GM10248 (cell line): ENCODE results near the gene CRYBG3.

Experiments
- CTCF ChIA-PET: fragments of 300-600 bp; sonication (Branson Sonifier 250); formaldehyde crosslinking; extraction: SDS; loops from one replicate; lab custom pipeline; 2021; ENCODE audit warnings: antibody characterized with exemption; lab: Yijun Ruan, JAX
- POLR2A ChIA-PET: fragments of 350-650 bp; sonication (Branson Sonifier 250); formaldehyde crosslinking; extraction: SDS; loops from one replicate; lab custom pipeline; 2020; ENCODE audit warnings: antibody characterized with exemption; lab: Yijun Ruan, JAX
- DNase-seq: peaks from one replicate; pipeline ENCODE4 v3.0.0; 2012; ENCODE audit errors: extremely low spot score
- TF ChIP-seq, protein P1 (sequence below): IDR thresholded peaks from 2 replicates; pipeline ENCODE4 v1.5.1; 2012; ENCODE audit warnings: mild to moderate bottlenecking, low read depth; ENCODE audit errors: extremely low read depth, missing control alignments, control extremely low read depth

The CRYBG3 gene

DNA sequence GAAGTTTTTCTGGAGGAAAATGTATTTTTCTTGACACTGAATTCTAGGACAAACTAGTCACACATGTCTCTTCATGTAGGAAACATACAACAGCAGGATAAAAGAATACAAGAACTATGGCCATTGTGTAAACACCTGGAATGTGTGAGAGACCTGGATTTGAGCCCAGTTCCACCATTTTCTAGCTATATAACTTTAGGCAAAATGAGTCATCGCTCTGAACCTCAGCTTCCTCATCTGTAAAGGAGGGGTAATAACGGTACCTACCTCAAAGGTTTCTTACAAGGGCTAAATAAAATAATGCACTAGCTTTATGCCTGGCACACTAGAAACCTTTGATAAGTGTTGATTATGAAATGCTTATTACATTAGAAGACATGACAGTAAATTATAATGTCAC is 92.6 kb downstream of the CRYBG3 start:
- ChIA-PET POLR2A (no interaction called here), CTCF (interaction anchor here (1.0 to 1.7 kb wide), 3 partner anchors 10 to 13 kb away, joined by 3 to 5 read pairs (median 4); no protein-coding TSS in a partner anchor)
- TF ChIP-seq, protein P1, sequence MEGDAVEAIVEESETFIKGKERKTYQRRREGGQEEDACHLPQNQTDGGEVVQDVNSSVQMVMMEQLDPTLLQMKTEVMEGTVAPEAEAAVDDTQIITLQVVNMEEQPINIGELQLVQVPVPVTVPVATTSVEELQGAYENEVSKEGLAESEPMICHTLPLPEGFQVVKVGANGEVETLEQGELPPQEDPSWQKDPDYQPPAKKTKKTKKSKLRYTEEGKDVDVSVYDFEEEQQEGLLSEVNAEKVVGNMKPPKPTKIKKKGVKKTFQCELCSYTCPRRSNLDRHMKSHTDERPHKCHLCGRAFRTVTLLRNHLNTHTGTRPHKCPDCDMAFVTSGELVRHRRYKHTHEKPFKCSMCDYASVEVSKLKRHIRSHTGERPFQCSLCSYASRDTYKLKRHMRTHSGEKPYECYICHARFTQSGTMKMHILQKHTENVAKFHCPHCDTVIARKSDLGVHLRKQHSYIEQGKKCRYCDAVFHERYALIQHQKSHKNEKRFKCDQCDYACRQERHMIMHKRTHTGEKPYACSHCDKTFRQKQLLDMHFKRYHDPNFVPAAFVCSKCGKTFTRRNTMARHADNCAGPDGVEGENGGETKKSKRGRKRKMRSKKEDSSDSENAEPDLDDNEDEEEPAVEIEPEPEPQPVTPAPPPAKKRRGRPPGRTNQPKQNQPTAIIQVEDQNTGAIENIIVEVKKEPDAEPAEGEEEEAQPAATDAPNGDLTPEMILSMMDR, result no peak
- no peak for DNase-seq

DNA sequence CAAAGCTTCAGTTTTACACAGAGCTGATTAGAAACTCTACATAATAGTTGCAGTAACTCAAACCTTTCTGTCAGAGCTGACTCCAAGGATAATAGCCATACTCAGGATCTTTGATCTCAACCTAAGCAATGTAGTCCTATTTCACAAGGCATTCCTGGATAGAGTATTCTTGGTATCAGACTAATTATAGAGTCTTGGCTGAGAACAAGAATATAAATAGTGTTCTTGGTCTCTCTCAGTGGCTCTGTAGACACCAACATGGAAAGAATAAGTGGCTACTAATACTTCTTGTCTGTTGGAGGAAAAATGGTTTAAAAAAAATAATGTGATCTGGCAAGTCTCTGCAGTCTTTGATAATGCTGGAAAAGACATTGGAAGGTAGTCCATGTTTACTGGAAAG is 94.8 kb downstream of the CRYBG3 start:
- no peak for DNase-seq
- ChIA-PET POLR2A (no interaction called here), CTCF (no interaction called here)
- TF ChIP-seq, protein P1, result no peak

DNA sequence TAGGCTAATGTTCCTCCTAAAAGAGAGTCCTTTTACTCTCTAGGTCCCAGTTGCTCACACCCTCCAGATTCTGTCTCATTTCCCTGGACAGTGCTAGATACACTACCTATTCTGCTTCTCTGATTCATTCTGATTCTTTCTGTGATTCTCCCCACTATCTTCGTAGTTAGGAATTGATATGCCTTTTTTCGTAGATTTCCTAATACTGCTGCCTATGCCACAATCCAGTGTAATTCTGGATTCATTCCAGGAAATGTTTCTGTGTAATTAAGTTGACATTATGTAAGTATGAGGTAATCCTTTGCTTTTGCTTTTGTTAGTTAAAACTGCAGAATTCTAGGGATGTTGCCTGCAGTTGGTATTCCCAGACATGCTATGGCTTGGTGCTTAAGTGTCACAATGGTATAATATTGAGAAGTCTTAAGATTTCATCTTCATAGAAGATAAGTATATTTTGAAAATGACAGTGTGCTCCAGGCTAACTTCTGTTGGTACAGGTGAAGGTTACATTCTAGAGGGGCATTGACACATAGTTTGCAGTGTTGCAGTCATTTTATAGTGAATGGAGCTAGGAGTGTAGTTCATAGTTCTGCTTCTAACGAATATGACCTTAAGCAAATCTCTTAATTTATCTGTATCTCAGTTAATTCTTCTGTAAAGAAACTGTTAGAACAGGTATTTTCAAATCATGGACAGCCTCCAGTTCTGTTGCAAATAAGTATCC is 96.2 kb downstream of the CRYBG3 start:
- TF ChIP-seq, protein P1, result no peak
- no peak for DNase-seq

DNA sequence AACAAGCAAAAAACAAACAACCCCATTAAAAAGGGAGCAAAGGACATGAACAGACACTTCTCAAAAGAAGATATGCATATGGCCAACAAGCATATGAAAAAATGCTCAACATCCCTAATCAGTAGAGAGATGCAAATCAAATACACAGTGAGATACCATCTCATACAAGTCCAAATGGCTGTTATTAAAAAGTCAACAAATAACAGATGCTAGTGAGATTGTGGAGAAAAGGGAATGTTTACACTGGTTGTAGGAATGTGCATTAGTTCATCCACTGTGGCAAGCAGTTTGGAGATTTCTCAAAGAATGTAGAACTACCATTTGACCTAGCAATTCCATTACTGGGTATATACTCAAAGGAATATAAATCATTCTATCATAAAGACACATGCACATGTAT is 105.9 kb downstream of the CRYBG3 start:
- POLR2A ChIA-PET, result no interaction called here
- DNase-seq, result no peak
- TF ChIP-seq, protein P1, result no peak
- CTCF ChIA-PET, result no interaction called here

More for the DNA sequence above, 96.2 kb downstream of the CRYBG3 start:
- ChIA-PET CTCF (no interaction called here), POLR2A (no interaction called here)

DNA sequence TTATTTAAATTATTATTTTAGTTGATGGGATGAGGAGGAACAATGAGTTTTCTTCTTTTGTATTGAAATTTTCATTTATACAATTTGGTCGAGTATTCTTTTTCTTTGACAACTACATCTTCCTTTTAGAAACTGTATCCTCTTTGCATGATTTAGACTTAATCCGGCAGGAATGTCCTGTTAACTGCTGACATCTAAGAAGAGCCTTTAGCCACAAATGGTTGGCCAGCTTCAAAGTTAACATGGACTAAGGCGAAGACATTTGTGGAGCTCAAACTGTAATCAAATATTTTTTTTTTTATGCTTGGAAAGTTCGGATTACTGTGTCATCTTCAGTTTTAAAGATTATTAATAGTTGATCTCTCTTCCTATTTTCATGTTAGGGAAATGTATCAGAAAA is 107.2 kb downstream of the CRYBG3 start:
- no peak for DNase-seq
- TF ChIP-seq, protein P1, result no peak
- CTCF ChIA-PET, result interaction anchor here (1.0 to 1.1 kb wide), 2 partner anchors 9 kb away, joined by 3 to 4 read pairs; no protein-coding TSS in a partner anchor
- POLR2A ChIA-PET, result no interaction called here

DNA sequence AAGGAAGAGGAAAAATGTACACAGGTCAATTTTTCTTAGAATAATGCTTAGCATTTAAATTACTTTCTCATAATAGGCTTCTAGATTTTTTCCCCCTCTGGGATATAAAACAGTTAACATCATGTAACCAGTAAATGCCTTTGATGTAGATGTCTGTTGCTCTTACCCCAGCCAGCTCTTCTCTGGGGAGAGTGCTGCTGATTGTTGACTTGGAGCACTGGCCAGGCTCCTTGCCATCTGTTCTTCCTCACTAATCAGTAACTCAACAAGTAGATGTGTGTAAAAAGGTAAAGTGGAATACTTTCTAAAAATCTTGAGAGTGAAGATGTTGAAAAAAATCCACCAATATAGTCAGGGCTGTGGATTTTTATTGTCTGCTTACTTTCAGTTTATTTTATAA is 108.2 kb downstream of the CRYBG3 start:
- ChIA-PET POLR2A (no interaction called here), CTCF (interaction anchor here (1.0 to 1.1 kb wide), 3 partner anchors 8 to 108 kb away, joined by 3 read pairs; partner anchors contain the start of gene CRYBG3)
- TF ChIP-seq, protein P1, result no peak
- DNase-seq, result no peak
